HepG2 (cell line): ENCODE measurements around the gene OR6V1.

Source experiments
- ATF4 ChIP-seq, 2 experiments: fragments of 450-650 bp in 1 of 2; sonication (generic) in 1 of 2; formaldehyde crosslinking; IDR thresholded peaks; 2 replicates each; pipeline versions ENCODE4 v1.5.0 to v1.8.0; 2020 to 2022; ENCODE audit warnings: mild to moderate bottlenecking in 1 of 2, missing genetic modification reagents in 1 of 2
- BCL3 ChIP-seq: sonication (generic); formaldehyde crosslinking; IDR thresholded peaks from 2 replicates; pipeline ENCODE4 v1.5.1; 2020; ENCODE audit warnings: mild to moderate bottlenecking, missing genetic modification reagents, moderate library complexity
- CTCF ChIP-seq: sonication (generic); formaldehyde crosslinking; IDR thresholded peaks from 2 replicates; pipeline ENCODE4 v1.5.0; 2020; ENCODE audit warnings: mild to moderate bottlenecking, missing genetic modification reagents, moderate library complexity
- EZH2 ChIP-seq: conservative IDR thresholded peaks from 2 replicates; pipeline ENCODE4 v1.6.1; 2012; ENCODE audit warnings: mild to moderate bottlenecking, low read depth, low read length, moderate library complexity
- HNF4G ChIP-seq, 2 experiments: sonication (generic) in 1 of 2; formaldehyde crosslinking in 1 of 2; IDR thresholded peaks; 2 replicates each; pipeline versions ENCODE4 v1.4.0 to v1.6.1; 2011 to 2020; ENCODE audit warnings: borderline replicate concordance in 2 of 2, low read depth in 2 of 2, mild to moderate bottlenecking in 2 of 2, low read length in 1 of 2, missing genetic modification reagents in 1 of 2, moderate library complexity in 1 of 2
- LBX2 ChIP-seq: sonication (generic); formaldehyde crosslinking; IDR thresholded peaks from 2 replicates; pipeline ENCODE4 v1.5.0; 2020; ENCODE audit warnings: missing genetic modification reagents, mild to moderate bottlenecking, borderline replicate concordance
- MXI1 ChIP-seq: IDR thresholded peaks from 3 replicates; pipeline ENCODE4 v1.6.1; 2012; ENCODE audit warnings: low read depth, low read length, inconsistent platforms, borderline replicate concordance
- NR0B2 ChIP-seq: sonication (generic); formaldehyde crosslinking; IDR thresholded peaks from 2 replicates; pipeline ENCODE4 v1.4.0; 2020; ENCODE audit warnings: mild to moderate bottlenecking, missing genetic modification reagents
- PREB ChIP-seq: sonication (generic); formaldehyde crosslinking; IDR thresholded peaks from 2 replicates; pipeline ENCODE4 v1.4.0; 2020; ENCODE audit warnings: missing genetic modification reagents
- TCF7 ChIP-seq: sonication (generic); IDR thresholded peaks from 2 replicates; pipeline ENCODE4 v1.6.1; 2016; ENCODE audit warnings: antibody characterized with exemption, low read depth
- ZMYM2 ChIP-seq: sonication (generic); formaldehyde crosslinking; IDR thresholded peaks from 2 replicates; pipeline ENCODE4 v1.8.0; 2022; ENCODE audit warnings: mild to moderate bottlenecking, missing genetic modification reagents
- ZNF496 ChIP-seq: sonication (generic); formaldehyde crosslinking; IDR thresholded peaks from 2 replicates; pipeline ENCODE4 v1.8.1; 2023; ENCODE audit warnings: mild to moderate bottlenecking, moderate library complexity, missing genetic modification reagents; ENCODE audit not compliant: insufficient replicate concordance
- ZSCAN31 ChIP-seq: sonication (generic); formaldehyde crosslinking; IDR thresholded peaks from 2 replicates; pipeline ENCODE4 v1.5.0; 2020; ENCODE audit warnings: low read depth, mild to moderate bottlenecking, missing genetic modification reagents

- TF ChIP-seq LBX2 (CRISPR knock-in tag), result no peak
- TF ChIP-seq CTCF, result no peak
- TF ChIP-seq BCL3, result no peak
- no peak for TF ChIP-seq NR0B2 (CRISPR knock-in tag)
- TF ChIP-seq EZH2, result no peak
- no peak for TF ChIP-seq MXI1
- no peak for TF ChIP-seq ATF4 (CRISPR knock-in tag; IDR thresholded peaks at IDR 0.05)
- no peak for TF ChIP-seq PREB
- no peak for TF ChIP-seq ZNF496 (CRISPR knock-in tag)
- no peak for TF ChIP-seq ZMYM2 (CRISPR knock-in tag)
- no peak for TF ChIP-seq ZSCAN31 (CRISPR knock-in tag)
- no peak for TF ChIP-seq HNF4G (IDR thresholded peaks at IDR 0.05; ENCODE audit: borderline replicate concordance, low read depth, low read length)
- no peak for TF ChIP-seq HNF4G (CRISPR knock-in tag; IDR thresholded peaks at IDR 0.05; ENCODE audit: borderline replicate concordance, low read depth)
- TF ChIP-seq TCF7, result no peak
Measured at GRCh38 chr7:143047326-143047725, 4.8 kb upstream of the OR6V1 start.
